Measurements from ENCODE around the gene SSH2. TPM values are rescaled to one million over a fixed set of nuclear protein-coding genes. Genes with fewer than 3 reads are reported as not detected.
A peak's percentile ranks its signal among the peaks of the same experiment; 100 is the strongest.

The SSH2 gene
- total and polyA plus RNA-seq, 5 donors from 2014 or later = 27.2 to 90.4 (median 38.2) TPM

- DNase-seq = no peak
- no peak for ATAC-seq (ENCODE audit: low read depth in 2 of 2)
- Histone ChIP-seq H3K9me3 (ENCODE audit: control insufficient read depth in 2 of 2, low read length in 2 of 2) (no peaks in the 10 kb centered on the region), H3K36me3 (ENCODE audit: control insufficient read depth, insufficient read depth, low read length) (peaks cover 35% of the 10 kb centered on the region), H3K27me3 (ENCODE audit: control insufficient read depth, insufficient read depth, low read length) (no peaks in the 10 kb centered on the region), H3K27ac (ENCODE audit: insufficient read depth, low read length, poor library complexity, severe bottlenecking) (no peak overlapping the region), H3K4me1 (ENCODE audit: control insufficient read depth, insufficient read depth, low read length, poor library complexity, severe bottlenecking) (no peaks in the 10 kb centered on the region), H3K4me3 (ENCODE audit: low read depth, low read length) (no peak overlapping the region)
- Mint-ChIP-seq H3K27ac (peak overlapping the region; percentile 36 to 89 (median 57)), H3K36me3 (peaks cover 18% of the 10 kb centered on the region), H3K9me3 (no peaks in the 10 kb centered on the region), H3K4me3 (no peak overlapping the region), H3K27me3 (no peaks in the 10 kb centered on the region), H3K4me1 (peaks cover 12 to 31% (median 14%) of the 10 kb centered on the region in 4 donors)
Measured at GRCh38 chr17:29642171-29642611, 287.8 kb downstream of the SSH2 start.

GRCh38 chr17:29640981-29641642 lies 288.9 kb downstream of the SSH2 start:
- peak overlapping the region; percentile 62 to 88 (median 67) for H3K27ac Mint-ChIP-seq
- H3K27ac ChIP-seq (ENCODE audit: insufficient read depth, low read length, poor library complexity, severe bottlenecking) = peak overlapping the region; percentile 10

GRCh38 chr17:29640413-29640812 lies 289.6 kb downstream of the SSH2 start:
- DNase-seq (no peak), ATAC-seq (ENCODE audit: low read depth in 2 of 2) (no peak)
- Mint-ChIP-seq H3K27me3 (no peaks in the 10 kb centered on the region), H3K27ac (peak overlapping the region; percentile 62 to 88 (median 67)), H3K4me3 (no peak overlapping the region), H3K36me3 (peaks cover 23% of the 10 kb centered on the region), H3K9me3 (no peaks in the 10 kb centered on the region), H3K4me1 (peaks cover 12 to 31% (median 15%) of the 10 kb centered on the region in 4 donors)
- Histone ChIP-seq H3K27me3 (ENCODE audit: control insufficient read depth, insufficient read depth, low read length) (no peaks in the 10 kb centered on the region), H3K9me3 (ENCODE audit: control insufficient read depth in 2 of 2, low read length in 2 of 2) (no peaks in the 10 kb centered on the region), H3K4me3 (ENCODE audit: low read depth, low read length) (no peak overlapping the region), H3K27ac (ENCODE audit: insufficient read depth, low read length, poor library complexity, severe bottlenecking) (peak overlapping the region; percentile 10), H3K36me3 (ENCODE audit: control insufficient read depth, insufficient read depth, low read length) (peaks cover 42% of the 10 kb centered on the region), H3K4me1 (ENCODE audit: control insufficient read depth, insufficient read depth, low read length, poor library complexity, severe bottlenecking) (no peaks in the 10 kb centered on the region)

More at GRCh38 chr17:29640981-29641642, 288.9 kb downstream of the SSH2 start:
- Histone ChIP-seq H3K4me1 (ENCODE audit: control insufficient read depth, insufficient read depth, low read length, poor library complexity, severe bottlenecking) (no peaks in the 10 kb centered on the region), H3K4me3 (ENCODE audit: low read depth, low read length) (no peak overlapping the region), H3K36me3 (ENCODE audit: control insufficient read depth, insufficient read depth, low read length) (peaks cover 42% of the 10 kb centered on the region), H3K27me3 (ENCODE audit: control insufficient read depth, insufficient read depth, low read length) (no peaks in the 10 kb centered on the region), H3K9me3 (ENCODE audit: control insufficient read depth in 2 of 2, low read length in 2 of 2) (no peaks in the 10 kb centered on the region)
- no peak for ATAC-seq (ENCODE audit: low read depth in 2 of 2)
- no peaks in the 10 kb centered on the region for H3K27me3 Mint-ChIP-seq
- H3K9me3 Mint-ChIP-seq = no peaks in the 10 kb centered on the region
- H3K4me3 Mint-ChIP-seq = no peak overlapping the region
- peaks cover 23% of the 10 kb centered on the region for H3K36me3 Mint-ChIP-seq
- no peak for DNase-seq
- H3K4me1 Mint-ChIP-seq = peaks cover 12 to 33% (median 15%) of the 10 kb centered on the region in 4 donors

- Histone ChIP-seq H3K27me3 (ENCODE audit: control insufficient read depth, insufficient read depth, low read length) (no peaks in the 10 kb centered on the region), H3K4me1 (ENCODE audit: control insufficient read depth, insufficient read depth, low read length, poor library complexity, severe bottlenecking) (no peaks in the 10 kb centered on the region), H3K9me3 (ENCODE audit: control insufficient read depth in 2 of 2, low read length in 2 of 2) (no peaks in the 10 kb centered on the region), H3K36me3 (ENCODE audit: control insufficient read depth, insufficient read depth, low read length) (peaks cover 66% of the 10 kb centered on the region), H3K27ac (ENCODE audit: insufficient read depth, low read length, poor library complexity, severe bottlenecking) (no peak overlapping the region), H3K4me3 (ENCODE audit: low read depth, low read length) (no peak overlapping the region)
- Mint-ChIP-seq H3K9me3 (no peaks in the 10 kb centered on the region), H3K27ac (peak overlapping the region in 2 of 3 donors; percentile 13 to 88), H3K4me1 (peaks cover 9 to 22% (median 17%) of the 10 kb centered on the region in 4 donors), H3K36me3 (peaks cover 36% of the 10 kb centered on the region), H3K27me3 (no peaks in the 10 kb centered on the region), H3K4me3 (no peak overlapping the region)
- DNase-seq (peak in 1 of 3 donors; percentile 53), ATAC-seq (ENCODE audit: low read depth in 2 of 2) (no peak)
Measured at GRCh38 chr17:29633886-29634285, 296.1 kb downstream of the SSH2 start.

- no peaks in the 10 kb centered on the region for H3K27me3 ChIP-seq (ENCODE audit: control insufficient read depth, insufficient read depth, low read length)
- H3K9me3 Mint-ChIP-seq = no peaks in the 10 kb centered on the region
Measured at GRCh38 chr17:29630630-29631193, 299.3 kb downstream of the SSH2 start.

GRCh38 chr17:29629839-29630238 lies 300.2 kb downstream of the SSH2 start:
- Mint-ChIP-seq H3K4me3 (no peak overlapping the region), H3K27me3 (no peaks in the 10 kb centered on the region), H3K4me1 (peaks cover 20 to 48% (median 31%) of the 10 kb centered on the region in 4 donors), H3K36me3 (peaks cover 28% of the 10 kb centered on the region), H3K27ac (peak overlapping the region in 1 of 3 donors; percentile 56), H3K9me3 (no peaks in the 10 kb centered on the region)
- no peak for DNase-seq
- Histone ChIP-seq H3K27me3 (ENCODE audit: control insufficient read depth, insufficient read depth, low read length) (no peaks in the 10 kb centered on the region), H3K9me3 (ENCODE audit: control insufficient read depth in 2 of 2, low read length in 2 of 2) (no peaks in the 10 kb centered on the region), H3K36me3 (ENCODE audit: control insufficient read depth, insufficient read depth, low read length) (peaks cover 50% of the 10 kb centered on the region), H3K4me3 (ENCODE audit: low read depth, low read length) (no peak overlapping the region), H3K27ac (ENCODE audit: insufficient read depth, low read length, poor library complexity, severe bottlenecking) (no peak overlapping the region), H3K4me1 (ENCODE audit: control insufficient read depth, insufficient read depth, low read length, poor library complexity, severe bottlenecking) (no peaks in the 10 kb centered on the region)
- no peak for ATAC-seq (ENCODE audit: low read depth in 2 of 2)

More at GRCh38 chr17:29630630-29631193, 299.3 kb downstream of the SSH2 start:
- Mint-ChIP-seq H3K27me3 (no peaks in the 10 kb centered on the region), H3K4me1 (peaks cover 17 to 39% (median 29%) of the 10 kb centered on the region in 4 donors), H3K27ac (peak overlapping the region; percentile 56 to 90 (median 67)), H3K4me3 (no peak overlapping the region), H3K36me3 (peaks cover 31% of the 10 kb centered on the region)
- Histone ChIP-seq H3K4me1 (ENCODE audit: control insufficient read depth, insufficient read depth, low read length, poor library complexity, severe bottlenecking) (no peaks in the 10 kb centered on the region), H3K4me3 (ENCODE audit: low read depth, low read length) (no peak overlapping the region), H3K36me3 (ENCODE audit: control insufficient read depth, insufficient read depth, low read length) (peaks cover 52% of the 10 kb centered on the region), H3K27ac (ENCODE audit: insufficient read depth, low read length, poor library complexity, severe bottlenecking) (no peak overlapping the region), H3K9me3 (ENCODE audit: control insufficient read depth in 2 of 2, low read length in 2 of 2) (no peaks in the 10 kb centered on the region)
- DNase-seq = no peak
- peak in 1 of 2 donors; percentile 15 for ATAC-seq (ENCODE audit: low read depth in 2 of 2)

- Mint-ChIP-seq H3K36me3 (peaks cover 23% of the 10 kb centered on the region), H3K4me1 (peaks cover 20 to 54% (median 32%) of the 10 kb centered on the region in 4 donors), H3K9me3 (no peaks in the 10 kb centered on the region), H3K27me3 (no peaks in the 10 kb centered on the region), H3K27ac (peak overlapping the region; percentile 15 to 71 (median 69)), H3K4me3 (no peak overlapping the region)
- no peaks in the 10 kb centered on the region for H3K4me1 ChIP-seq (ENCODE audit: control insufficient read depth, insufficient read depth, low read length, poor library complexity, severe bottlenecking)
- ATAC-seq (ENCODE audit: low read depth in 2 of 2) (no peak), DNase-seq (no peak)
- H3K4me3 ChIP-seq (ENCODE audit: low read depth, low read length) = no peak overlapping the region
- no peaks in the 10 kb centered on the region for H3K9me3 ChIP-seq (ENCODE audit: control insufficient read depth in 2 of 2, low read length in 2 of 2)
- no peak overlapping the region for H3K27ac ChIP-seq (ENCODE audit: insufficient read depth, low read length, poor library complexity, severe bottlenecking)
- H3K36me3 ChIP-seq (ENCODE audit: control insufficient read depth, insufficient read depth, low read length) = peaks cover 43% of the 10 kb centered on the region
- no peaks in the 10 kb centered on the region for H3K27me3 ChIP-seq (ENCODE audit: control insufficient read depth, insufficient read depth, low read length)
Measured at GRCh38 chr17:29628644-29629043, 301.4 kb downstream of the SSH2 start.

All from CD4-positive, CD25-positive, alpha-beta regulatory T cell (primary cell).